ENCODE data around the gene WSCD2. TPM values are rescaled to one million over a fixed set of nuclear protein-coding genes. Genes with fewer than 3 reads are reported as not detected.

WSCD2 gene
- total and polyA plus RNA-seq, 8 donors: 0.25 to 6.7 (median 1.4) TPM; not detected in 3

- Histone ChIP-seq H3K36me3 (no peaks in the 10 kb centered on the region), H3K4me3 (no peak overlapping the region), H3K9me3 (peaks cover 0 to 10% (median 6%) of the 10 kb centered on the region in 4 donors), H3K27me3 (peaks cover 0 to 19% (median 5%) of the 10 kb centered on the region in 3 donors), H3K4me1 (no peaks in the 10 kb centered on the region), H3K27ac (no peak overlapping the region)
- 35 to 60% (median 46%) methylated on average over 3 of the region's 3 CpGs for WGBS, 5 donors
- TF ChIP-seq POLR2AphosphoS5 (IDR thresholded peaks at IDR 0.05) (no peak), POLR2A (IDR thresholded peaks at IDR 0.05) (no peak), EP300 (IDR thresholded peaks at IDR 0.05) (no peak)
- TF ChIP-seq, protein P1, sequence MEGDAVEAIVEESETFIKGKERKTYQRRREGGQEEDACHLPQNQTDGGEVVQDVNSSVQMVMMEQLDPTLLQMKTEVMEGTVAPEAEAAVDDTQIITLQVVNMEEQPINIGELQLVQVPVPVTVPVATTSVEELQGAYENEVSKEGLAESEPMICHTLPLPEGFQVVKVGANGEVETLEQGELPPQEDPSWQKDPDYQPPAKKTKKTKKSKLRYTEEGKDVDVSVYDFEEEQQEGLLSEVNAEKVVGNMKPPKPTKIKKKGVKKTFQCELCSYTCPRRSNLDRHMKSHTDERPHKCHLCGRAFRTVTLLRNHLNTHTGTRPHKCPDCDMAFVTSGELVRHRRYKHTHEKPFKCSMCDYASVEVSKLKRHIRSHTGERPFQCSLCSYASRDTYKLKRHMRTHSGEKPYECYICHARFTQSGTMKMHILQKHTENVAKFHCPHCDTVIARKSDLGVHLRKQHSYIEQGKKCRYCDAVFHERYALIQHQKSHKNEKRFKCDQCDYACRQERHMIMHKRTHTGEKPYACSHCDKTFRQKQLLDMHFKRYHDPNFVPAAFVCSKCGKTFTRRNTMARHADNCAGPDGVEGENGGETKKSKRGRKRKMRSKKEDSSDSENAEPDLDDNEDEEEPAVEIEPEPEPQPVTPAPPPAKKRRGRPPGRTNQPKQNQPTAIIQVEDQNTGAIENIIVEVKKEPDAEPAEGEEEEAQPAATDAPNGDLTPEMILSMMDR (IDR thresholded peaks at IDR 0.05): no peak
- intact Hi-C loops (cut with DNase I; ENCODE audit: low total_unique reads): no loop called here
- DNase-seq: no peak
Measured at GRCh38 chr12:108235985-108236263, 106.8 kb downstream of the WSCD2 start.

- TF ChIP-seq, protein P1 (IDR thresholded peaks at IDR 0.05): no peak
- 89 to 100% (median 95%) methylated on average over 1 of the region's 1 CpG for WGBS, 5 donors
Measured at GRCh38 chr12:108236366-108236765, 107.3 kb downstream of the WSCD2 start.

DNA sequence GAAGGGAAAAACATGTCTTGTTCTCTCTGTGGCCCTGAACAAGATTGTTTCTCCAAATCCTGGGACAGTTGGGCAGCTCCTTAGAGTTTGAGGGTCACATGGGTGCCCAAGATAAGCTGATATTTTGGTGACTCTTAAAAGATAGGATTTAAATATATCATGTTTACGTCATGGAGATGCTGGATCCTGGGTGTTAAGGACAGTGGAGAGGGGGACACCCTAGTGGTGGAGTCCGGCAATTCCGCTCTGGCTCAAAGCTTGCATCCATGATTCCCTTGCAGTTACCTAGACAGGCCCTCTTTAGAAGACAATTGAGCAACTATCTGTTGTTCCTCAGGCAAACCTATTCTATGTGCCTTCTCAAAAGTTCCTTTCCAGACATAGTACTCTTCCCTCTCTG is 108.2 kb downstream of the WSCD2 start:
- TF ChIP-seq POLR2AphosphoS5 (IDR thresholded peaks at IDR 0.05): no peak
- Histone ChIP-seq H3K4me1 (no peaks in the 10 kb centered on the region), H3K36me3 (no peaks in the 10 kb centered on the region), H3K27me3 (peaks cover 0 to 20% (median 5%) of the 10 kb centered on the region in 3 donors), H3K27ac (no peak overlapping the region), H3K9me3 (peaks cover 0 to 10% (median 6%) of the 10 kb centered on the region in 4 donors), H3K4me3 (no peak overlapping the region)
- WGBS, 5 donors: 72 to 94% (median 86%) methylated on average over 3 of the region's 3 CpGs
- DNase-seq: no peak
- intact Hi-C loops (cut with DNase I; ENCODE audit: low total_unique reads): no loop called here

More at GRCh38 chr12:108236366-108236765, 107.3 kb downstream of the WSCD2 start:
- H3K9me3 ChIP-seq: peaks cover 0 to 10% (median 6%) of the 10 kb centered on the region in 4 donors
- intact Hi-C loops (cut with DNase I; ENCODE audit: low total_unique reads): no loop called here
- peaks cover 0 to 20% (median 5%) of the 10 kb centered on the region in 3 donors for H3K27me3 ChIP-seq
- H3K4me3 ChIP-seq: no peak overlapping the region
- no peak for DNase-seq
- H3K27ac ChIP-seq: no peak overlapping the region
- no peaks in the 10 kb centered on the region for H3K36me3 ChIP-seq
- no peaks in the 10 kb centered on the region for H3K4me1 ChIP-seq

DNA sequence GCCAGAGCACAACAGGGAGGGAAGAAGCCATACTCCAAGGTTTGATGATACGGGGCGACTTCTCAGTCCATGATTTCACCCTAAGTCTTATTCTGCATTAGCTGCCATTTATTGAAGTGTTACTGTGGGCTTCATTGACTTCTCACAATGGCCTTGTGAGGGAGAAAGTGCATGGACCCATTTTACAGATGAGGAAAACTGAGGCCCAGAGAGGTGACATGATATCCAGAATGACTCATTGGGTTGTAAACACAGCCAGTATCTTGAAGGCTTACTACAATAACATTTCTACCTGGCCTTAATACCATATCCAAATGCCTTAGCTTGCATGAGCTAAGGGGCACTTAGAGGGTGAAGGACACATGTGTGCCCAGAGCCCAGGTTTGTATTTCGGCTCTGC is 109.4 kb downstream of the WSCD2 start:
- TF ChIP-seq EP300 (IDR thresholded peaks at IDR 0.05) (no peak), POLR2A (IDR thresholded peaks at IDR 0.05) (no peak), POLR2AphosphoS5 (IDR thresholded peaks at IDR 0.05) (no peak)
- TF ChIP-seq, protein P1 (IDR thresholded peaks at IDR 0.05): no peak
- intact Hi-C loops (cut with DNase I; ENCODE audit: low total_unique reads): no loop called here
- 88 to 98% (median 93%) methylated on average over 3 of the region's 3 CpGs for WGBS, 5 donors

GRCh38 chr12:108239378-108239777 is 110.3 kb downstream of the WSCD2 start:
- intact Hi-C loops (cut with DNase I; ENCODE audit: low total_unique reads): no loop called here
- no peaks in the 10 kb centered on the region for H3K36me3 ChIP-seq
- H3K9me3 ChIP-seq: peaks cover 0 to 10% (median 6%) of the 10 kb centered on the region in 4 donors
- H3K4me3 ChIP-seq: no peak overlapping the region
- no peak overlapping the region for H3K27ac ChIP-seq
- TF ChIP-seq EP300 (IDR thresholded peaks at IDR 0.05) (no peak), POLR2AphosphoS5 (IDR thresholded peaks at IDR 0.05) (no peak), POLR2A (IDR thresholded peaks at IDR 0.05) (no peak)
- TF ChIP-seq, protein P1 (IDR thresholded peaks at IDR 0.05): no peak
- H3K27me3 ChIP-seq: peaks cover 0 to 20% (median 5%) of the 10 kb centered on the region in 3 donors
- H3K4me1 ChIP-seq: no peaks in the 10 kb centered on the region
- 81 to 100% (median 84%) methylated on average over 2 of the region's 2 CpGs for WGBS, 5 donors
- no peak for DNase-seq

More for the DNA sequence above, 109.4 kb downstream of the WSCD2 start:
- peaks cover 0 to 10% (median 6%) of the 10 kb centered on the region in 4 donors for H3K9me3 ChIP-seq
- no peak for DNase-seq
- no peak overlapping the region for H3K27ac ChIP-seq
- H3K36me3 ChIP-seq: no peaks in the 10 kb centered on the region
- H3K4me3 ChIP-seq: no peak overlapping the region
- H3K4me1 ChIP-seq: no peaks in the 10 kb centered on the region
- H3K27me3 ChIP-seq: peaks cover 0 to 20% (median 5%) of the 10 kb centered on the region in 3 donors

Data from stomach (tissue), 9 donors.